ENCODE measurements around the gene A2M.

- TF ChIP-seq EZH2phosphoT487 (conservative IDR thresholded peaks at IDR 0.05; ENCODE audit: low read length) (no peak), CTCF (IDR thresholded peaks at IDR 0.05; ENCODE audit: insufficient read depth, low read length, poor library complexity, severe bottlenecking) (no peak)
Measured at GRCh38 chr12:9132008-9132535, 16.4 kb upstream of the A2M start.

Measured in SU-DHL-6 (cell line).